HEK293T (cell line): ENCODE measurements around the gene RHOA.

ENCODE experiments used
- ARNT ChIP-seq: fragments of 450-650 bp; IDR thresholded peaks from 2 replicates; pipeline ENCODE4 v1.6.1; 2017; ENCODE audit warnings: mild to moderate bottlenecking
- BHLHE40 ChIP-seq: fragments of 450-650 bp; IDR thresholded peaks from 2 replicates; pipeline ENCODE4 v1.6.1; 2016; ENCODE audit warnings: mild to moderate bottlenecking, moderate library complexity, borderline replicate concordance
- CTBP1 ChIP-seq: fragments of 450-650 bp; IDR thresholded peaks from 2 replicates; pipeline ENCODE4 v1.6.1; 2016; ENCODE audit warnings: borderline replicate concordance
- ELF4 ChIP-seq: fragments of 450-650 bp; IDR thresholded peaks from 2 replicates; pipeline ENCODE4 v1.6.1; 2017; ENCODE audit warnings: antibody characterized with exemption
- FOXA1 ChIP-seq: fragments of 450-650 bp; IDR thresholded peaks from 2 replicates; pipeline ENCODE4 v1.6.1; 2016; ENCODE audit warnings: mild to moderate bottlenecking
- FOXK2 ChIP-seq: fragments of 450-650 bp; IDR thresholded peaks from 2 replicates; pipeline ENCODE4 v1.6.1; 2016; ENCODE audit warnings: mild to moderate bottlenecking
- FOXM1 ChIP-seq: fragments of 450-650 bp; IDR thresholded peaks from 2 replicates; pipeline ENCODE4 v1.6.1; 2017; ENCODE audit warnings: mild to moderate bottlenecking, borderline replicate concordance
- HDGF ChIP-seq: fragments of 450-650 bp; IDR thresholded peaks from 2 replicates; pipeline ENCODE4 v1.6.1; 2017; ENCODE audit warnings: antibody characterized with exemption, borderline replicate concordance
- NFRKB ChIP-seq: fragments of 450-650 bp; IDR thresholded peaks from 2 replicates; pipeline ENCODE4 v1.6.1; 2016; ENCODE audit warnings: mild to moderate bottlenecking, moderate library complexity
- SP1 ChIP-seq: fragments of 450-650 bp; IDR thresholded peaks from 2 replicates; pipeline ENCODE4 v1.6.1; 2017
- TARDBP ChIP-seq: fragments of 450-650 bp; IDR thresholded peaks from 2 replicates; pipeline ENCODE4 v1.6.1; 2016
- ZNF384 ChIP-seq: fragments of 450-650 bp; IDR thresholded peaks from 2 replicates; pipeline ENCODE4 v1.6.1; 2016
- TF ChIP-seq, protein P1 (sequence below): fragments of 450-650 bp; IDR thresholded peaks from 2 replicates; pipeline ENCODE4 v1.6.1; 2016

GRCh38 chr3:49401766-49402165 lies 10.0 kb downstream of the RHOA start:
- TF ChIP-seq ZNF384 (no peak), FOXM1 (no peak), CTBP1 (no peak), NFRKB (no peak), SP1 (no peak), HDGF (no peak), ARNT (no peak), FOXK2 (no peak), ELF4 (no peak), TARDBP (no peak), FOXA1 (no peak), BHLHE40 (no peak)
- TF ChIP-seq, protein P1, sequence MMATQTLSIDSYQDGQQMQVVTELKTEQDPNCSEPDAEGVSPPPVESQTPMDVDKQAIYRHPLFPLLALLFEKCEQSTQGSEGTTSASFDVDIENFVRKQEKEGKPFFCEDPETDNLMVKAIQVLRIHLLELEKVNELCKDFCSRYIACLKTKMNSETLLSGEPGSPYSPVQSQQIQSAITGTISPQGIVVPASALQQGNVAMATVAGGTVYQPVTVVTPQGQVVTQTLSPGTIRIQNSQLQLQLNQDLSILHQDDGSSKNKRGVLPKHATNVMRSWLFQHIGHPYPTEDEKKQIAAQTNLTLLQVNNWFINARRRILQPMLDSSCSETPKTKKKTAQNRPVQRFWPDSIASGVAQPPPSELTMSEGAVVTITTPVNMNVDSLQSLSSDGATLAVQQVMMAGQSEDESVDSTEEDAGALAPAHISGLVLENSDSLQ = no peak
